Upper lobe of left lung (tissue), 4 donors: Measurements from ENCODE around the gene PMPCA.

Experiments used
- CTCF ChIP-seq, 6 experiments: fragments of 450-650 bp in 4 of 6; fragments of 200-600 bp in 2 of 6; sonication (generic) in 2 of 6; IDR thresholded peaks; one replicate each; pipeline ENCODE4 v1.5.1; 2016 to 2019; ENCODE audit warnings: antibody characterized with exemption in 6 of 6
- POLR2A ChIP-seq, 4 donors: fragments of 450-650 bp; IDR thresholded peaks; one replicate each; pipeline ENCODE4 v1.5.1; 2016 to 2017; ENCODE audit warnings: antibody characterized with exemption in 4 of 4, mild to moderate bottlenecking in 2 of 4
- POLR2AphosphoS5 ChIP-seq, 2 donors: sonication (generic); formaldehyde crosslinking; IDR thresholded peaks; one replicate each; pipeline ENCODE4 v1.5.1; 2017; ENCODE audit warnings: antibody characterized with exemption in 2 of 2

- TF ChIP-seq CTCF (IDR thresholded peaks at IDR 0.05) (no peak), POLR2AphosphoS5 (IDR thresholded peaks at IDR 0.05) (no peak), POLR2A (IDR thresholded peaks at IDR 0.05) (no peak)
Measured at GRCh38 chr9:136367296-136368145, 42.9 kb upstream of the PMPCA start.
